Trophoblast cell (in vitro differentiated cells and primary cell): ENCODE data around the gene RPIA.
"Not testable (repeated sequence)": the region's sequence is repeated elsewhere in the genome, so short reads cannot be mapped to it uniquely, and the experiment has no call there.

Experiments
- DNase-seq, 2 donors: peaks; one replicate each; pipeline ENCODE4 v3.0.0-alpha.2; 2016
- H2AFZ ChIP-seq: 2 replicates; pipeline ENCODE4 v1.6.1; 2013; ENCODE audit warnings: low read length, moderate library complexity, mild to moderate bottlenecking; ENCODE audit not compliant: insufficient read depth, poor library complexity
- H2AK5ac ChIP-seq: 2 replicates; pipeline ENCODE4 v1.6.1; 2013; ENCODE audit warnings: mild to moderate bottlenecking, low read length
- H2BK120ac ChIP-seq: 2 replicates; pipeline ENCODE4 v1.6.1; 2013; ENCODE audit warnings: low read length, mild to moderate bottlenecking, moderate library complexity; ENCODE audit not compliant: insufficient read depth, poor library complexity
- H2BK12ac ChIP-seq: 2 replicates; pipeline ENCODE4 v1.6.1; 2013; ENCODE audit warnings: mild to moderate bottlenecking, low read length, moderate library complexity
- H2BK5ac ChIP-seq: 2 replicates; pipeline ENCODE4 v1.6.1; 2013; ENCODE audit warnings: low read length, low read depth, moderate library complexity, mild to moderate bottlenecking; ENCODE audit not compliant: poor library complexity
- H3K14ac ChIP-seq: 2 replicates; pipeline ENCODE4 v1.6.1; 2013; ENCODE audit warnings: mild to moderate bottlenecking, low read length
- H3K18ac ChIP-seq: 2 replicates; pipeline ENCODE4 v1.6.1; 2013; ENCODE audit warnings: mild to moderate bottlenecking, low read length
- H3K23ac ChIP-seq: 2 replicates; pipeline ENCODE4 v1.6.1; 2013; ENCODE audit warnings: low read length
- H3K27ac ChIP-seq: 2 replicates; pipeline ENCODE4 v1.5.1; 2013; ENCODE audit warnings: low read depth, mild to moderate bottlenecking, inconsistent platforms, low read length, moderate library complexity
- H3K27me3 ChIP-seq: 2 replicates; pipeline ENCODE4 v1.6.1; 2013; ENCODE audit warnings: inconsistent platforms, mild to moderate bottlenecking, low read length, moderate library complexity; ENCODE audit not compliant: insufficient read depth
- H3K36me3 ChIP-seq, 2 experiments: 1 replicate in 1 of 2; 2 replicates in 1 of 2; pipeline ENCODE4 v1.6.1; 2013; ENCODE audit warnings: low read length in 2 of 2, mild to moderate bottlenecking in 2 of 2, moderate library complexity in 1 of 2; ENCODE audit not compliant: insufficient read depth in 2 of 2, control insufficient read depth in 1 of 2
- H3K4ac ChIP-seq: 2 replicates; pipeline ENCODE4 v1.6.1; 2013; ENCODE audit warnings: low read depth, mild to moderate bottlenecking, low read length, moderate library complexity
- H3K4me1 ChIP-seq, 2 experiments: 1 replicate in 1 of 2; 2 replicates in 1 of 2; pipeline ENCODE4 v1.6.1; 2013; ENCODE audit warnings: low read length in 2 of 2, mild to moderate bottlenecking in 2 of 2, moderate library complexity in 1 of 2; ENCODE audit not compliant: insufficient read depth in 2 of 2, control insufficient read depth in 1 of 2
- H3K4me2 ChIP-seq: 2 replicates; pipeline ENCODE4 v1.6.1; 2013; ENCODE audit warnings: inconsistent platforms, mild to moderate bottlenecking, low read length, moderate library complexity
- H3K4me3 ChIP-seq: 2 replicates; pipeline ENCODE4 v1.5.1; 2013; ENCODE audit warnings: mild to moderate bottlenecking, low read depth, low read length, inconsistent platforms
- H3K79me1 ChIP-seq: one replicate; pipeline ENCODE4 v1.6.1; 2013; ENCODE audit warnings: low read length
- H3K79me2 ChIP-seq: 2 replicates; pipeline ENCODE4 v1.6.1; 2013; ENCODE audit warnings: low read length, mild to moderate bottlenecking; ENCODE audit not compliant: control insufficient read depth, insufficient read depth, poor library complexity
- H3K9ac ChIP-seq: 2 replicates; pipeline ENCODE4 v1.6.1; 2013; ENCODE audit warnings: mild to moderate bottlenecking, low read length
- H3K9me3 ChIP-seq: 2 replicates; pipeline ENCODE4 v1.6.1; 2013; ENCODE audit warnings: low read depth, mild to moderate bottlenecking, control low read depth, inconsistent platforms, low read length; ENCODE audit not compliant: insufficient read depth
- H4K12ac ChIP-seq: 2 replicates; pipeline ENCODE4 v1.6.1; 2013; ENCODE audit warnings: low read depth, mild to moderate bottlenecking, low read length, moderate library complexity
- H4K8ac ChIP-seq: 2 replicates; pipeline ENCODE4 v1.6.1; 2013; ENCODE audit warnings: low read depth, mild to moderate bottlenecking, low read length, moderate library complexity
- H4K91ac ChIP-seq: one replicate; pipeline ENCODE4 v1.6.1; 2013; ENCODE audit warnings: low read depth, mild to moderate bottlenecking, low read length, moderate library complexity
- WGBS: extraction: QIAGEN DNeasy Blood & Tissue Kit; methylation state at CpG from one replicate; pipeline ENCODE4 v1.1.7; 2013; ENCODE audit warnings: missing lambda C conversion rate; ENCODE audit not compliant: insufficient read length, insufficient coverage; ENCODE audit errors: extremely low coverage; 5-methylcytosine and 5-hydroxymethylcytosine counted together

RPIA gene

DNA sequence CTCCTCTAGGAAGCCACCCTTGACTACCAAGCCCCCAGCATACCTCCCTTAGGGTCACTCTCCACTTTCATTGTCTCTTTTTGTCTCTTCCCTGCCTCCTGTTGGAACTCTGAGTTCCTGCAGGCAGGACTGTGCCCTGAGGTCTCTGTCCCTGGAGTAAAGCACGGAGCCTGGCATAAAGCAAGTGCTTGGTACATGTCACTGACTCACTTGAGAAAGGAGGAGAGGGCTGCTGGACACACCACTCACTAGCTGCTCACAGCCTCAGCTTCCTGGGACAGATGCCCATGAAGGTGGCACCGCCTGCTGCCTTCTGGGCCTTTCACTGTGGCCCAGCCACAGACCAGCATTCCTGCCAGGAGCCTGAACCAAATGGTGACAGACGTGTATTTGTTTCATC is 64.4 kb downstream of the RPIA start:
- Histone ChIP-seq H2AK5ac (no peak overlapping the region), H3K4me3 (no peak overlapping the region), H3K79me1 (no peaks in the 10 kb centered on the region), H3K36me3 (peaks cover 0 to 1% of the 10 kb centered on the region in 2 experiments), H4K8ac (no peak overlapping the region), H2BK5ac (no peak overlapping the region), H3K9ac (no peak overlapping the region), H2BK12ac (no peak overlapping the region), H4K91ac (no peak overlapping the region), H3K23ac (no peak overlapping the region), H3K18ac (no peak overlapping the region), H2AFZ (no peak overlapping the region), H3K9me3 (peaks cover 6% of the 10 kb centered on the region), H3K27me3 (no peaks in the 10 kb centered on the region), H3K27ac (no peak overlapping the region), H4K12ac (no peak overlapping the region), H3K14ac (no peak overlapping the region), H3K79me2 (no peaks in the 10 kb centered on the region), H2BK120ac (no peak overlapping the region), H3K4me1 (no peaks in the 10 kb centered on the region), H3K4me2 (no peak overlapping the region), H3K4ac (no peak overlapping the region)
- no CpG with 5 or more reads among the region's 3 CpGs for WGBS
- no peak for DNase-seq

DNA sequence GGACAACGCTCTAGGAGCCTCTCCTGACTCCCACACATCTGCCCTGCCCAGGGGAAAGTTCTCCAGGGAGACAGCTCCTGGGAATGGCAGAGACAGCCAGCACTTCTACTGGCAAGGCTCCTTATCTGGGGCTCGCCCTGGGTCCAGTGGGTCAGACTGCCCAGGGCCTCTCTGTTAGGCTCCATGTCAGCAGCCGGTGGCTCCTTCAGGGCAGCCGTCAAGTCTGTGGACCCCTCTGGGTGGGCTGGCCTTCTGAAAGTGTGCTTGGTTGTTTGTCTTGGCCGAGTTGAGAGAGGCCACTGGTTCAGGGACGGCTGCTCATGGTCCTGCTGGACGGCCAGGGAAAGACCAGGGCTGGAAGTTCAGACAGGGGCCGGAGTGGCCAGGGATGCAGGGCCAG is 65.6 kb downstream of the RPIA start:
- Histone ChIP-seq H3K9ac (no peak overlapping the region), H4K91ac (no peak overlapping the region), H3K14ac (no peak overlapping the region), H2BK120ac (no peak overlapping the region), H3K18ac (no peak overlapping the region), H3K4me3 (no peak overlapping the region), H2AFZ (no peak overlapping the region), H3K23ac (no peak overlapping the region), H2AK5ac (no peak overlapping the region), H3K79me2 (no peaks in the 10 kb centered on the region), H3K4ac (no peak overlapping the region), H4K12ac (no peak overlapping the region), H2BK5ac (no peak overlapping the region), H2BK12ac (no peak overlapping the region), H3K79me1 (no peaks in the 10 kb centered on the region), H4K8ac (no peak overlapping the region), H3K36me3 (peaks cover 0 to 1% of the 10 kb centered on the region in 2 experiments), H3K27me3 (no peaks in the 10 kb centered on the region), H3K27ac (no peak overlapping the region), H3K4me1 (no peaks in the 10 kb centered on the region), H3K4me2 (no peak overlapping the region), H3K9me3 (peaks cover 6% of the 10 kb centered on the region)
- no CpG with 5 or more reads among the region's 8 CpGs for WGBS
- no peak for DNase-seq

DNA sequence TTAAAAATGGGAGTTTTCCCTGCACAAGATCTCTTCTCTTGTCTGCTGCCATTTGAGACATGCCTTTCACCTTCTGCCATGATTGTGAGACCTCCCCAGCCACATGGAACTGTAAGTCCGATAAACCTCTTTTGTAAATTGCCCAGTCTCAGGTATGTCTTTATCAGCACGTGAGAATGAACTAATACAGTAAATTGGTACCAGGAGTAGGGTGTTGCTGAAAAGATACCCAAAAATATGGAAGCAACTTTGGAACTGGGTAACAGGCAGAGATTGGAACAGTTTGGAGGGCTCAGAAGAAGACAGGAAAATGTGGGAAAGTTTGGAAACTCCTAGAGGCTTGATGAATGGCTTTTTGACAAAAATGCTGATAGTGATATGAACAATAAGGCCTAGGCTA is 67.2 kb downstream of the RPIA start:
- not testable (repeated sequence) for H2BK12ac ChIP-seq, H3K36me3 ChIP-seq, H4K12ac ChIP-seq, DNase-seq, H3K18ac ChIP-seq, H3K4me1 ChIP-seq, H2BK120ac ChIP-seq, H4K91ac ChIP-seq, H3K79me1 ChIP-seq, H3K79me2 ChIP-seq, H3K14ac ChIP-seq, H2BK5ac ChIP-seq, H3K27ac ChIP-seq, H2AFZ ChIP-seq, H2AK5ac ChIP-seq, H3K4ac ChIP-seq, H3K4me3 ChIP-seq, H3K4me2 ChIP-seq, H3K27me3 ChIP-seq, H3K9ac ChIP-seq, H4K8ac ChIP-seq, H3K23ac ChIP-seq, H3K9me3 ChIP-seq
- no CpG with 5 or more reads among the region's 2 CpGs for WGBS

DNA sequence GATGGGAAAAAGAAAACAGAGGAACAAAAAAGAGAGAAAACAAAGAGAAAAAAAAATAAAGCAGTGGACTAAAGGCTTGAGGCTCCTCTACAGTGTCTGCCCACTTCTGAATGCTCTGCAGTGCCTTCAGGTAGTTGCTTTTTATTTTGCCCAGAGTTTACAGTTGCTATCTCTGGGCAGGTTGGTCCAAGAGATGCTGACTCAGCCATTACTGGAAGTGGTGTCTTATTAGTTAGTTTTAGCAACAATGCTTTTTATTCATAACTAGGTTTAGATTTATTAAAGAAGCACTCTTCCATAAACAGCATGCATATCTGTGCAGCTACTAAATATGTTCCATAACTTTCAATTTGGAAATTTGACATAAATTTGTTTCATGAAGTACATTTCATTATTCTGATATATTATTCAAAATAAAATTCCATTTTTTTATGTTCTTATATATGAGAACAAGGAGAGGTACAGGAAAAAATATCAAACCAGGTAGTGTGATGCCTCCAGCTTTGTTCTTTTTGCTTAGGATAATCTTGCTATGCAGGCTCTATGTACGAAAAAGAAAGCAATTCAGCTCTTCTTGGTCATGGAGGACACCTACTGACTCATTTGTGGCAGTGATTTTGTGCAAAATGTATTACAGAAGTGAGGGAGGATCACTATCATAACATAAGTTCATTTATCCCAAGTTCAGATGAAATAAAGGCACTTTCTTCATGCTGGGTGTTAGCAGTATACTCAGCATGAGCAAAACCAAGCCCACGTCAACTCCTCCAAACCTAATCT is 69.5 kb downstream of the RPIA start:
- H2BK120ac ChIP-seq, result no peak overlapping the region
- H3K4ac ChIP-seq, result no peak overlapping the region
- H3K23ac ChIP-seq, result no peak overlapping the region
- H4K8ac ChIP-seq, result no peak overlapping the region
- no peak overlapping the region for H2AFZ ChIP-seq
- no peaks in the 10 kb centered on the region for H3K36me3 ChIP-seq
- no peak overlapping the region for H3K18ac ChIP-seq
- peaks cover 20% of the 10 kb centered on the region for H3K27me3 ChIP-seq
- H3K4me2 ChIP-seq, result no peak overlapping the region
- H2AK5ac ChIP-seq, result no peak overlapping the region
- H4K12ac ChIP-seq, result no peak overlapping the region
- no peak overlapping the region for H3K14ac ChIP-seq
- no peak overlapping the region for H2BK5ac ChIP-seq
- peaks cover 13% of the 10 kb centered on the region for H3K9me3 ChIP-seq
- no peaks in the 10 kb centered on the region for H3K79me2 ChIP-seq
- no peaks in the 10 kb centered on the region for H3K79me1 ChIP-seq
- no peak overlapping the region for H3K27ac ChIP-seq
- H2BK12ac ChIP-seq, result no peak overlapping the region
- peaks cover 10% of the 10 kb centered on the region in 2 experiments for H3K4me1 ChIP-seq
- H3K9ac ChIP-seq, result no peak overlapping the region
- no peak overlapping the region for H3K4me3 ChIP-seq
- no peak for DNase-seq
- H4K91ac ChIP-seq, result no peak overlapping the region
- WGBS, result no CpG with 5 or more reads among the region's 2 CpGs
